ENCODE results near the gene AEBP2. TPM values are rescaled to one million over a fixed set of nuclear protein-coding genes. Genes with fewer than 3 reads are reported as not detected.
"Not testable (repeated sequence)": the region's sequence is repeated elsewhere in the genome, so short reads cannot be mapped to it uniquely, and the experiment has no call there.

Gene AEBP2
- total and polyA plus RNA-seq, 3 donors from 2014 or later: 30.8 to 62.0 (median 57.7) TPM

GRCh38 chr12:19423166-19423930 is 15.9 kb upstream of the AEBP2 start:
- WGBS, 2 donors: 90 to 94% methylated on average over 12 of the region's 12 CpGs
- H3K4me3 ChIP-seq: no peak overlapping the region
- DNase-seq: no peak
- no peaks in the 10 kb centered on the region for H3K27me3 ChIP-seq
- H3K36me3 ChIP-seq (ENCODE audit: low read depth, missing control alignments): no peaks in the 10 kb centered on the region
- intact Hi-C loops (cut with DNase I; ENCODE audit: low total_unique reads): no loop called here
- H3K4me1 ChIP-seq: no peaks in the 10 kb centered on the region
- no peaks in the 10 kb centered on the region for H3K9me3 ChIP-seq
- H3K27ac ChIP-seq: no peak overlapping the region
- no peak for TF ChIP-seq POLR2A (IDR thresholded peaks at IDR 0.05)
- no peak for TF ChIP-seq CTCF (IDR thresholded peaks at IDR 0.05)

- DNase-seq: no peak
- TF ChIP-seq POLR2A (IDR thresholded peaks at IDR 0.05): no peak
- no peak for TF ChIP-seq CTCF (IDR thresholded peaks at IDR 0.05)
These were observed 11.0 kb upstream of the AEBP2 start for GRCh38 chr12:19428246-19428645.

GRCh38 chr12:19429491-19429890 is 9.8 kb upstream of the AEBP2 start:
- H3K4me1 ChIP-seq; H3K4me3 ChIP-seq; H3K36me3 ChIP-seq (ENCODE audit: low read depth, missing control alignments); DNase-seq; H3K9me3 ChIP-seq; intact Hi-C loops (cut with DNase I; ENCODE audit: low total_unique reads); H3K27ac ChIP-seq; H3K27me3 ChIP-seq: not testable (repeated sequence)
- WGBS, 2 donors: 92 to 98% methylated on average over 1 to 2 of the region's 2 CpGs

More at GRCh38 chr12:19428246-19428645, 11.0 kb upstream of the AEBP2 start:
- H3K4me1 ChIP-seq: no peaks in the 10 kb centered on the region
- no peak overlapping the region for H3K4me3 ChIP-seq
- WGBS, 2 donors: 86 to 90% methylated on average over 5 of the region's 5 CpGs
- H3K36me3 ChIP-seq (ENCODE audit: low read depth, missing control alignments): no peaks in the 10 kb centered on the region
- H3K27ac ChIP-seq: no peak overlapping the region
- H3K9me3 ChIP-seq: no peaks in the 10 kb centered on the region
- intact Hi-C loops (cut with DNase I; ENCODE audit: low total_unique reads): no loop called here
- no peaks in the 10 kb centered on the region for H3K27me3 ChIP-seq

- no peaks in the 10 kb centered on the region for H3K36me3 ChIP-seq (ENCODE audit: low read depth, missing control alignments)
- no peaks in the 10 kb centered on the region for H3K4me1 ChIP-seq
- no peak for TF ChIP-seq POLR2A (IDR thresholded peaks at IDR 0.05)
- no peaks in the 10 kb centered on the region for H3K9me3 ChIP-seq
- intact Hi-C loops (cut with DNase I; ENCODE audit: low total_unique reads): no loop called here
- H3K27me3 ChIP-seq: no peaks in the 10 kb centered on the region
- H3K4me3 ChIP-seq: no peak overlapping the region
- no peak overlapping the region for H3K27ac ChIP-seq
- DNase-seq: no peak
These were observed 8.3 kb upstream of the AEBP2 start for GRCh38 chr12:19430988-19431387.

- no peak for TF ChIP-seq POLR2A (IDR thresholded peaks at IDR 0.05)
- no peak for TF ChIP-seq CTCF (IDR thresholded peaks at IDR 0.05)
- Histone ChIP-seq H3K27me3 (no peaks in the 10 kb centered on the region), H3K36me3 (ENCODE audit: low read depth, missing control alignments) (no peaks in the 10 kb centered on the region), H3K27ac (no peak overlapping the region), H3K4me3 (no peak overlapping the region), H3K9me3 (no peaks in the 10 kb centered on the region), H3K4me1 (no peaks in the 10 kb centered on the region)
- no peak for DNase-seq
- WGBS, 2 donors: 82 to 91% methylated on average over 5 of the region's 5 CpGs
- intact Hi-C loops (cut with DNase I; ENCODE audit: low total_unique reads): no loop called here
These were observed 7.6 kb upstream of the AEBP2 start for GRCh38 chr12:19431407-19432308.

All from testis (tissue), 3 donors.